AG04450 (cell line): ENCODE measurements around the gene SERINC5. TPM values are rescaled to one million over a fixed set of nuclear protein-coding genes. Genes with fewer than 3 reads are reported as not detected.

Experiments used
- CTCF ChIA-PET: fragments of 300-600, 350-600 bp; formaldehyde crosslinking; extraction: SDS; loops from one replicate; lab custom pipeline; 2022; ENCODE audit warnings: antibody characterized with exemption, inconsistent platforms; lab: Charles Lee
- POLR2A ChIA-PET: fragments of 350-600 bp; formaldehyde crosslinking; extraction: SDS; loops from one replicate; lab custom pipeline; 2021; ENCODE audit warnings: antibody characterized with exemption, inconsistent platforms; lab: Yijun Ruan, JAX
- DNase-seq: peaks from one replicate; pipeline ENCODE4 v3.0.0-alpha.2; 2011; ENCODE audit warnings: low read depth, low spot score
- H3K27ac ChIP-seq: one replicate; pipeline ENCODE4 v1.5.1; 2012; ENCODE audit warnings: low read depth, low read length, control low read depth
- H3K27me3 ChIP-seq: one replicate; pipeline ENCODE4 v1.6.0; 2012; ENCODE audit warnings: low read length; ENCODE audit not compliant: control insufficient read depth, insufficient read depth
- H3K4me3 ChIP-seq: 2 replicates; pipeline ENCODE4 v1.5.1; 2011; ENCODE audit warnings: mild to moderate bottlenecking, low read depth, low read length, control low read depth
- H3K9me3 ChIP-seq: 2 replicates; pipeline ENCODE4 v1.5.1; 2012; ENCODE audit warnings: low read length; ENCODE audit not compliant: control insufficient read depth, insufficient read depth
- CTCF ChIP-seq: IDR thresholded peaks from 2 replicates; pipeline ENCODE4 v1.5.1; 2011; ENCODE audit warnings: low read depth, low read length, control low read depth, inconsistent platforms
- polyA plus RNA-seq: library from polyadenylated mRNA; depleted of rRNA; stranded (reverse); fragments of >200 nt; gene quantifications from 2 replicates; pipeline ENCODE4 v1.2.3, GENCODE V29; 2011

The SERINC5 gene
- polyA plus RNA-seq, 1 experiment, result 8.5 TPM

GRCh38 chr5:80103371-80103770 is 152.5 kb downstream of the SERINC5 start:
- no peaks in the 10 kb centered on the region for H3K9me3 ChIP-seq
- H3K27me3 ChIP-seq, result peaks cover 11% of the 10 kb centered on the region
- no peak for DNase-seq
- TF ChIP-seq CTCF, result no peak
- ChIA-PET POLR2A (no interaction called here), CTCF (no interaction called here)
- H3K4me3 ChIP-seq, result no peak overlapping the region
- H3K27ac ChIP-seq, result no peak overlapping the region

- Histone ChIP-seq H3K27me3 (peaks cover 9% of the 10 kb centered on the region), H3K9me3 (no peaks in the 10 kb centered on the region), H3K4me3 (no peak overlapping the region), H3K27ac (no peak overlapping the region)
- CTCF ChIA-PET, result interaction anchor here (0.6 to 1.1 kb wide), 3 partner anchors 10 to 1076 kb away, joined by 3 to 6 read pairs (median 3); no protein-coding TSS in a partner anchor
- no peak for TF ChIP-seq CTCF
- POLR2A ChIA-PET, result no interaction called here
- DNase-seq, result no peak
These were observed 153.9 kb downstream of the SERINC5 start for GRCh38 chr5:80101993-80102392.

- Histone ChIP-seq H3K27me3 (peaks cover 3% of the 10 kb centered on the region), H3K9me3 (no peaks in the 10 kb centered on the region), H3K4me3 (no peak overlapping the region), H3K27ac (no peak overlapping the region)
- DNase-seq, result no peak
- TF ChIP-seq CTCF, result no peak
- CTCF ChIA-PET, result interaction anchor here (2.4 to 4.8 kb wide), 2 partner anchors 14 to 210 kb away, joined by 12 to 24 read pairs; no protein-coding TSS in a partner anchor
- POLR2A ChIA-PET, result no interaction called here
These were observed 158.4 kb downstream of the SERINC5 start for GRCh38 chr5:80097451-80097850.

- no peaks in the 10 kb centered on the region for H3K9me3 ChIP-seq
- POLR2A ChIA-PET, result no interaction called here
- H3K4me3 ChIP-seq, result no peak overlapping the region
- CTCF ChIA-PET, result interaction anchor here (0.6 to 4.8 kb wide), 4 partner anchors 10 to 217 kb away, joined by 3 to 24 read pairs (median 6); no protein-coding TSS in a partner anchor
- no peak overlapping the region for H3K27ac ChIP-seq
- peaks cover 2% of the 10 kb centered on the region for H3K27me3 ChIP-seq
- no peak for TF ChIP-seq CTCF
- DNase-seq, result no peak
These were observed 161.6 kb downstream of the SERINC5 start for GRCh38 chr5:80094236-80094738.

GRCh38 chr5:80093796-80094195 is 162.1 kb downstream of the SERINC5 start:
- CTCF ChIA-PET, result interaction anchor here (1.7 to 4.8 kb wide), 2 partner anchors 10 to 214 kb away, joined by 7 to 24 read pairs; no protein-coding TSS in a partner anchor
- no peak overlapping the region for H3K27ac ChIP-seq
- H3K4me3 ChIP-seq, result no peak overlapping the region
- no peak for DNase-seq
- TF ChIP-seq CTCF, result no peak
- H3K27me3 ChIP-seq, result peaks cover 2% of the 10 kb centered on the region
- no peaks in the 10 kb centered on the region for H3K9me3 ChIP-seq
- POLR2A ChIA-PET, result no interaction called here
